LNCAP (cell line): ENCODE data around the gene KRTAP5-3.

Experiments
- CTCF ChIP-seq: fragments of 450-650 bp; IDR thresholded peaks from 2 replicates; pipeline ENCODE4 v1.5.1; 2017; ENCODE audit warnings: mild to moderate bottlenecking

The KRTAP5-3 gene

GRCh38 chr11:1608363-1608762 is at the start of gene KRTAP5-3:
Gene KRTAP5-3, minus strand, starts transcription at chr11:1608463. Its CDS starts 78 bp downstream, at chr11:1608385.
- no peak for TF ChIP-seq CTCF

GRCh38 chr11:1656670-1657069 is 48.4 kb upstream of the KRTAP5-3 start:
- TF ChIP-seq CTCF: no peak

GRCh38 chr11:1656061-1656441 is 47.8 kb upstream of the KRTAP5-3 start:
- no peak for TF ChIP-seq CTCF

- no peak for TF ChIP-seq CTCF
These were observed 47.2 kb upstream of the KRTAP5-3 start for GRCh38 chr11:1655168-1656060.

- TF ChIP-seq CTCF: no peak
These were observed 46.3 kb upstream of the KRTAP5-3 start for GRCh38 chr11:1654388-1655167.

GRCh38 chr11:1653541-1654387 is 45.5 kb upstream of the KRTAP5-3 start:
- no peak for TF ChIP-seq CTCF
